ENCODE measurements around the gene NFXL1. TPM values are rescaled to one million over a fixed set of nuclear protein-coding genes. Genes with fewer than 3 reads are reported as not detected.

NFXL1 gene
- total RNA-seq, 1 donor from 2014 or later = 13.0 TPM

- TF ChIP-seq CTCF (IDR thresholded peaks at IDR 0.05; ENCODE audit: insufficient read depth, low read depth, low read length) (no peak), EZH2 (IDR thresholded peaks at IDR 0.05; ENCODE audit: insufficient read depth, low read length) (no peak)
Observed at GRCh38 chr4:47891928-47892327, 22.5 kb downstream of the NFXL1 start.

GRCh38 chr4:47882228-47882627 lies 32.2 kb downstream of the NFXL1 start:
- H3K4me1 ChIP-seq (ENCODE audit: insufficient read depth, low read length) = no peaks in the 10 kb centered on the region
- no peaks in the 10 kb centered on the region for H3K9me3 Mint-ChIP-seq (ENCODE audit: unreplicated experiment)
- H4K20me1 ChIP-seq (ENCODE audit: insufficient read depth, low read length) = no peaks in the 10 kb centered on the region
- H3K27ac ChIP-seq (ENCODE audit: low read depth, low read length) = no peak overlapping the region
- no peak overlapping the region for H3K27ac Mint-ChIP-seq (ENCODE audit: unreplicated experiment)
- no peak overlapping the region for H3K4me3 Mint-ChIP-seq (ENCODE audit: unreplicated experiment)
- H3K27me3 ChIP-seq (ENCODE audit: insufficient read depth, low read length) = no peaks in the 10 kb centered on the region
- H3K9me3 ChIP-seq (ENCODE audit: insufficient read depth, low read depth, low read length) = no peaks in the 10 kb centered on the region
- H2AFZ ChIP-seq (ENCODE audit: low read depth, low read length) = no peak overlapping the region
- no peaks in the 10 kb centered on the region for H3K27me3 Mint-ChIP-seq (ENCODE audit: low read depth, unreplicated experiment)
- DNase-seq (ENCODE audit: low read depth) (no peak), FAIRE-seq (peak; percentile 60)
- no peak overlapping the region for H3K4me2 ChIP-seq (ENCODE audit: low read length)
- no peak overlapping the region for H3K4me3 ChIP-seq (ENCODE audit: insufficient read depth, low read depth, low read length)
- no peaks in the 10 kb centered on the region for H3K4me1 Mint-ChIP-seq (ENCODE audit: low read depth, unreplicated experiment)
- H3K36me3 Mint-ChIP-seq (ENCODE audit: low read depth, unreplicated experiment) = no peaks in the 10 kb centered on the region
- TF ChIP-seq CTCF (IDR thresholded peaks at IDR 0.05; ENCODE audit: insufficient read depth, low read depth, low read length) (no peak), EZH2 (IDR thresholded peaks at IDR 0.05; ENCODE audit: insufficient read depth, low read length) (no peak)
- no peaks in the 10 kb centered on the region for H3K79me2 ChIP-seq (ENCODE audit: insufficient read depth, low read length)
- peaks cover 38% of the 10 kb centered on the region for H3K36me3 ChIP-seq (ENCODE audit: insufficient read depth, low read length)
- no peak overlapping the region for H3K9ac ChIP-seq (ENCODE audit: low read length)

More at GRCh38 chr4:47891928-47892327, 22.5 kb downstream of the NFXL1 start:
- Mint-ChIP-seq H3K36me3 (ENCODE audit: low read depth, unreplicated experiment) (no peaks in the 10 kb centered on the region), H3K27ac (ENCODE audit: unreplicated experiment) (no peak overlapping the region), H3K4me3 (ENCODE audit: unreplicated experiment) (no peak overlapping the region), H3K4me1 (ENCODE audit: low read depth, unreplicated experiment) (no peaks in the 10 kb centered on the region), H3K9me3 (ENCODE audit: unreplicated experiment) (no peaks in the 10 kb centered on the region), H3K27me3 (ENCODE audit: low read depth, unreplicated experiment) (no peaks in the 10 kb centered on the region)
- no peaks in the 10 kb centered on the region for H3K79me2 ChIP-seq (ENCODE audit: insufficient read depth, low read length)
- FAIRE-seq = no peak
- H3K4me2 ChIP-seq (ENCODE audit: low read length) = no peak overlapping the region
- no peak overlapping the region for H3K9ac ChIP-seq (ENCODE audit: low read length)
- no peaks in the 10 kb centered on the region for H4K20me1 ChIP-seq (ENCODE audit: insufficient read depth, low read length)
- no peak overlapping the region for H3K4me3 ChIP-seq (ENCODE audit: insufficient read depth, low read depth, low read length)
- no peaks in the 10 kb centered on the region for H3K27me3 ChIP-seq (ENCODE audit: insufficient read depth, low read length)
- no peak for DNase-seq (ENCODE audit: low read depth)
- H3K9me3 ChIP-seq (ENCODE audit: insufficient read depth, low read depth, low read length) = no peaks in the 10 kb centered on the region
- no peaks in the 10 kb centered on the region for H3K4me1 ChIP-seq (ENCODE audit: insufficient read depth, low read length)
- peaks cover 52% of the 10 kb centered on the region for H3K36me3 ChIP-seq (ENCODE audit: insufficient read depth, low read length)
- H2AFZ ChIP-seq (ENCODE audit: low read depth, low read length) = no peak overlapping the region
- no peak overlapping the region for H3K27ac ChIP-seq (ENCODE audit: low read depth, low read length)

- Histone ChIP-seq H4K20me1 (ENCODE audit: insufficient read depth, low read length) (no peaks in the 10 kb centered on the region), H3K9me3 (ENCODE audit: insufficient read depth, low read depth, low read length) (no peaks in the 10 kb centered on the region), H3K27ac (ENCODE audit: low read depth, low read length) (no peak overlapping the region), H3K36me3 (ENCODE audit: insufficient read depth, low read length) (peaks cover 36% of the 10 kb centered on the region), H3K4me3 (ENCODE audit: insufficient read depth, low read depth, low read length) (no peak overlapping the region), H3K79me2 (ENCODE audit: insufficient read depth, low read length) (no peaks in the 10 kb centered on the region), H3K9ac (ENCODE audit: low read length) (no peak overlapping the region), H3K27me3 (ENCODE audit: insufficient read depth, low read length) (no peaks in the 10 kb centered on the region), H3K4me2 (ENCODE audit: low read length) (no peak overlapping the region), H3K4me1 (ENCODE audit: insufficient read depth, low read length) (no peaks in the 10 kb centered on the region), H2AFZ (ENCODE audit: low read depth, low read length) (no peak overlapping the region)
- Mint-ChIP-seq H3K9me3 (ENCODE audit: unreplicated experiment) (no peaks in the 10 kb centered on the region), H3K36me3 (ENCODE audit: low read depth, unreplicated experiment) (peaks cover 3% of the 10 kb centered on the region), H3K4me3 (ENCODE audit: unreplicated experiment) (no peak overlapping the region), H3K4me1 (ENCODE audit: low read depth, unreplicated experiment) (peaks cover 4% of the 10 kb centered on the region), H3K27me3 (ENCODE audit: low read depth, unreplicated experiment) (no peaks in the 10 kb centered on the region), H3K27ac (ENCODE audit: unreplicated experiment) (peak overlapping the region; percentile 30)
- FAIRE-seq (no peak), DNase-seq (ENCODE audit: low read depth) (no peak)
- TF ChIP-seq CTCF (IDR thresholded peaks at IDR 0.05; ENCODE audit: insufficient read depth, low read depth, low read length) (no peak), EZH2 (IDR thresholded peaks at IDR 0.05; ENCODE audit: insufficient read depth, low read length) (no peak)
Observed at GRCh38 chr4:47879458-47879857, 34.9 kb downstream of the NFXL1 start.
